Stimulated activated naive CD4-positive, alpha-beta T cell treated with Interleukin-2 at 50 U/mL for 16 hours (primary cell): ENCODE data around the gene TSEN15.
"Not testable (repeated sequence)": the region's sequence is repeated elsewhere in the genome, so short reads cannot be mapped to it uniquely, and the experiment has no call there.

Source experiments
- DNase-seq: peaks from one replicate; lab custom pipeline; 2025; lab: John Stamatoyannopoulos, UW

The TSEN15 gene

DNA sequence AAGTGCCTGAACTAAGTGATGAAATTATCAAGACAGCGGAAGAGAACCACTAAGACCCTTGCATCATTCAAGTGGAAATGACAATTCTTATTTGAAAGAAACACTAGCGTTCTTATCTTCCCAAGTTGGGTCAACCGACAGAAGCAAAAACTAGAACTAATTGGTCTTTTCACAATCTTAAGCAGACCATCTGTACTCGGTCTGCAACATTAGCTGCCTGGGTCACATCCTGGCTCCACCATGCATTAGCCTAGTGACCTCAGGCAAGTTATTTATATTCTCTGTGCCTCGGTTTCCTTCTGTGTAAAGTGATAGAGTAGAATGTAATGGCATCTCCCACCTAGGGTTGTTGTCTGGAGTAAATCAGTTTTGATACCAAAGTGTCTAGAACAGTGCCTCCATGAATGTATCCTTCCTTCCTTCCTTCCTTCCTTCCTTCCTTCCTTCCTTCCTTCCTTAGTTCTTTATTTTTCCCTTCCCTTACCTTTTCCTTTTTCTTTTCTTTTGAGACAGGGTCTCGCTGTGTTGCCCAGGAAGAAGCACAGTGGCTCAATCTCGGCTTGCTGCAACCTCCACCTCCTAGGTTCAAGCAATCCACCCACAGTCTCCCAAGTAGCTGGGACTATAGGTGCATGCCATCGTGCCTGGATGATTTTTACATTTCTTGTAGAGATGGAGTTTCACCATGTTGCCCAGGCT is 20.0 kb upstream of the TSEN15 start:
- DNase-seq = no peak

DNA sequence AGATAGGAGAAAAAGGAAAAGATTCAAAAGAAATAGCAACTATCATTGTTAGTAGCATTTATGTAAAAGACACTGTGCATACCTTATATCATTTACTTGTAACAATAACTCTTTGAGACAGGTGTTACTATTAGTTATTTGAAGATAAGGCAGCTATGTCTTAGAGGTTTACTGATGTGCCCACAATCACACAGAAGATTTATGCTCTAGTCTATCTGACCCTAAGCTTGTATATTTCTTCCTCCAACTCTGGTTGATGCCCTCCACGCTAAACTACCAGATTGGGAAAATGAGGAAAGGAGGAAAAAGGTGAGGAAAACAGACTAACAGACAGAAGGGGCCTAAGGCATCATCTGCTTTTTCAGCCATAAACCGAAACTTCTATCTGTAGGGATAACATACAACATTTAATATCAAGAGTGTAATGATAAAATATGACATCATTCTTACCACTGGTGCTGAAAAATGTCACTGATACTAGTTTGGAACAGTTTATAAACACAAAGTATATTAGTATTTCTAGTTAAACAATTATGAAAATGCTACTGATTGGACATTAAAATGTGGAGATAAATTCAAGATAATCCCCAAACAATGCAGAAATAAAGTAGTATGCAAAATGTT is 19.1 kb upstream of the TSEN15 start:
- DNase-seq = no peak

DNA sequence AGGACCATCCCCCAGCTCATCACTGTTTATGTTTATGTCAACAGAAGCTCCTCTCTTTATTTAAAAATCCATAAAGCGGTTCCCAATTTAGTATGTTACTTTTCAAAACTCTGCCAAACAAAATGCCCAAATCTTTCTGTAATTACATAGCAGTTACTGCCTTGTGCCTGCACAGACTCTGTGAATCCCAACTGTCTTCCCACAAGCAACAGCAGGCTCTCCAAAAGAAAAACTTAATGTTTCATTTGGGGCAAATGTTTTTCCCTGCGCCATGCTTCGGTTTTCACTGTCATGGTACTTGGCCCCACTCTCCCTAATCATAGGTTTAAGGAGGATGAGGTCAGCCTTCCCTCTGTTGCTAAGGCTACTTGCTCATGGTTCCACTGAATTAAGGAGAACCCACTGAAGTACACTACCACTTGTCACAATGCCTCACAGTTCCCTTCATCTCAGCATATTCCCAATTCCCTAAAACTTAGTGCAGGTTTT is 18.6 kb upstream of the TSEN15 start:
- DNase-seq = no peak

DNA sequence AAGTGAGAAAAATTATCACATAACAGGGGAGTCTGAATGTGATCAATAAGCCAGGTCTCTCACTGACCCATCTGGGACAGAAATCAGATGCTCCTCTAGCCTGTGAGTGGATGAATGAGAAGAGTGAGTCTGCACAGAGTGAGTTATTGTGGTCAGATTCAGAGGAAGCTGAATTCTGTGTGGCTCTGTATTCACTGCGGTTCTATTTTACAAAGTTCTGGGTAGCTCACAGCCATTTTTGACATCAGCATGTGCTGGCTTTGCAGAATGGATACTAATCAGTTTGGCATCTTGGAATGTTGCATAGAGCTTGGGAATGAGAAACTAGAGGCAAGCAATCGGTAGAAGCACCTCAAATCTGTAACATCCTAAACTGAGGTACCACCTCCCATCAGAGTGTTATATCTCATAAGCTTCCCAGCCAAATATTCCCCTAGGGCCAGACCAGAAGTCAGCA is 17.8 kb upstream of the TSEN15 start:
- no peak for DNase-seq

DNA sequence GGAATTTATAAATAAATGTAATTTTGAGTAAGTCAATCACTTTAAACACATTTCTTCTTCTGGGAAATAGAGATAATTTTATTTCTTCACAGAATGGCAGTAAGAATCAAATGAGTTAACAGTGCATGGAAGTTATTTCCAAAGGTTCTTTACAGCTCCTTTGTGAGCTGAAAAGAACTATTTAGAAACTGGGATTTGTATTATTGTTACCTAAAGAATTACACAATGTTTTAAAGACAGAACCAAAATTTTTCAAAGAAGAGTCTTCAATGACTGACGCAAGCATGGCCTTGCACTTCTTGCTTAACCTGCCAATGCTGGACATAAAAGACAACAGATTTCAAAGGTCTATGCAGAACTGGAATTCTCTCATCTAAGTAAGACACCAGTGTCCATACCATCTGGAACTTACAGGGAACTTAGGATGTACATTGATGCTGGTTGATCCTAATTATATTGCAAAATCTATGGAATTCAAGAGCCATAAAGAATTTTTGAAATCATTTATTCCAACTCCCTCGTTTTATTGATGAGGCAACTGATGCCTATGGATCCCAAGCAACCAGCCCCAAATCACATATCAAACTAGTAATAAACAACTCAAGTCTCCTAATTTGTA is 16.7 kb upstream of the TSEN15 start:
- no peak for DNase-seq

DNA sequence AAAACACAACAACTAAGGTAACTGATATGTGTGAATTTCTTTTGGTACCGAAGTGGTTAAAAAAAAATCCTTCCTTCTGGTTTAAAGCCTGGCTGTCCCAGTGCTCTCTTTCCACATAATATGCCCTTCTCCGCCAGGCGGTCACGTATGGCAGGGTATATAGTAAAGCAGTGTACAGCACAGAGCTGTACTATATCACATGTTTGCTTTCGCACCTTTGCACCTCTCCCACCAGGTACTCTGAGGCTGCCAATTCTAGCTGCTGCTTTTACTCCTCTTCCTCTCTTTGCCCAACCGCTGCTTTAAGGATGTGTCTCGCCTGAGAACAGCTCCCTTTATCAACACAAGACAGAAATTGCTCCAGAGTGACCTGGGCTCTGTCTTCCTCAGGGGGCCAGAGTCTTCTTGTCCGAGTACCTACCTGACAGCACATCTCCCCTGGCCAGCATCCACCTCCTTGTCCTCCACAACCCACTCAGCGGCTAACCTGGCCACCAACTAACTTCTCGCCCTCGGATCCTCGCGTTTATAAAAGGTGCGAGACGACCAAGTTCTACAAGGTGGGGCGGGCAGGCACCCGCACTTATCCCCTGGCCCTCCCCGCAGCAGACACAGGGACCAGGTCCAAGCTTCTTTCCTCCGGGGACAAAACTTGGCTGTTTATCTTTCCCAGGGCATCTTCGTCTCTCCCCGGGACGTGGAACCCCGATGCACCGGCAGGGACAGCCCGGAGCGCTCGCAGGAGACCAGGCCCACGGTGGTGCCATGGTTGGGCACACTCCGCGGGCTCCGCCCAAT is 15.6 kb upstream of the TSEN15 start:
- DNase-seq = no peak

DNA sequence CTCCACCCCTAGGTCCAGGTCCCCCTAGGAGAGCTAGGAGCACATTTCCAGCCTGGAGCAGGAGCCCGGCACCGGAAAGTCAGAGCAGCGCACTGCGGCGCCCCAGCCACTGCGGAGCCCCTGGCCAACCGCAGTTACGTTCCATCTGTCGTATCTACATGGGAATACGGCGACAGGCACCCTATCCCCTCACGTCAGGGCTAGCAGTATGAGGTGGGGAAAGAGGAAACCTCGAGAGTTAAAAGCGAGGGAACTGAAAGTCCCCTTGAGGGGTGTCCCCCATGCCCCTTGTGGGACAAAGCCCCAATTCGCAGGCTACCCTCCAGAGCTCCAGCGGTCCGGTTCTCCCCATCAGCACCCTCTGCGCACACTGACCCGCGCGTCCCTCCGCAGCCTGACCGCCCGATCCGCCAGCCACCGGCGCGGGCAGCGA is 15.0 kb upstream of the TSEN15 start:
- DNase-seq = no peak

DNA sequence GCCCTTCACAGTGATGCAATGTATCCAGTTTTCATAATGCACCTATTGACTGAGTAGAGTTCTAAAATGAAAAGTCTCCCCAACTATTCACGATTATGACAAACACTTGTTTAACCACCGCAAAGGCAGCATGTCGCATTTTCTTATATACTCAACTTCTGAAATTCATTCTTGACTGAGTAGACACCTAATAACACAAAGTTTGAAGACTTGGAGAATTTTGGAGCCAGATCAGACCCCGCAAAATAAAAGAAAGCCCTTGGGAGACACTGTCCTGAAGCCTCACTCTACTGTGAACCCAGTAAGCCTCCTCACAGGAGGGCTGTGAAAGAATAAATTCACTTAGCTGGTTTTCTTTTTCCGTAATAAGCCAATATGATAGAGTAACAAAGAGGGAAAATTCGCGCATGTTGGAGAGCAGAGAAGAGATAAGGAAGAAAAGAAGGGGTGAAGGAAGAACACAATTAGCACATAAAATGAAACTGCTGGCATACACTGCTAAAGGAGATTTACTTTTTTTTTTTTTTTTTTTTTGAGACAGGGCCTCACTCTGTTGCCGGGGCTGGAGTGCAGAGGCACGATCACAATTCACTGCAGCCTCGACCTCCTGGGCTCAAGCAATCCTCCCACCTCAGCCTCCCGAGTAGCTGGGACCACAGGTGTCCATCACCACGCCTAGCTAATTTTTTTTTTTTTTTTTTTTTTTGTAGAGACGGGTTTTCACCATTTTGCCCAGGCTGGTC is 13.5 kb upstream of the TSEN15 start:
- no peak for DNase-seq

DNA sequence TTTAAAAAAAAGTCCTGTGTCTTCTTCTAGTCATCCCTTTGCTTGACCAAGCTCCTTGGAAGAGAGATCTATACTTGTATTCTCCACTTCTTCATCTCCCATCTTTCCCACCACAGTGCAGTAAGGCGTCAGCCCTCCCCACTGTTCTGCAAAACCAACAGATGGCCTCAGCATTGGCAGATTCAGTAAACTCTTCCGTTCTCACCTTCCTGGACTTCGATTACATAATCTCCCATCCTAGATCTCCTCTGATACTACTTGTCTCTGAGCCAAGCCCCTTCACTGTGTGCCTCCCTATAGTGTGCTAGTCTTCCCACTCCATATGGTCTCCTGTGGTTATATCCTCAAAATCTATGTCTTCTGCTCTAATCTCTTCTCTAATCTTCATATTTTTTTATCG is 12.4 kb upstream of the TSEN15 start:
- DNase-seq = no peak

DNA sequence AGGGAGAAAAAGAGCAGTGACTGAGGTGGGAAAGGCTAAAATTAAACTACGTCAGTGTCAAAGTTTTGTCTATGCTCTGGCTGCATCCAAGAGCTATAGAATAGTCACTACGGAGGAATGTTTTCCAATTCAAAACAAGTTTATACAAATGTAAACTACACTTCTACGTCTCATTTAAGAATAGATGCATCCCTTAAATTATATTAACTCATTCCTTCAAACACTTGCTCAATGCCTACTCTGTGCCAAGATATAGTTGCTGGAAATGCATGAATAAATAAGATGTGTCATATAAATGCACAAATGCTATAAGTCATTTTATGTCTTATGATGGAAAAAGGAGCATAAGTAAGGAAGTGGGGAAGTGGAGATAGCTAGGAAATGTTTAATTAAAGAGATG is 9.8 kb upstream of the TSEN15 start:
- DNase-seq = no peak

DNA sequence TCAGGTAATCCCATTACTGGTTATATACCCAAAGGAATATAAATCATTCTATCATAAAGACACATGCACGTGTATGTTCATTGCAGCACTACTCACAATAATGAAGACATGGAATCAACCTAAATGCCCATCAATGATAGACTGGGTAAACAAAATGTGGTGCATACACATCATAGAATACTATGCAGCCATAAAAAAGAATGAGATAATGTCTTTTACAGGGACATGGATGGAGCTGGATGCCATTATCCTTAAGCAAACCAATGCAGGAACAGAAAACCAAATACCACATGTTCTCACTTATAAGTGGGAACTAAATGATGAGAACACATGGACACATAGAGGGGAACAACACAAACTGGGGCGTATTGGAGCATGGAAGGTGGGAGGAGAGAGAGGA is 8.2 kb upstream of the TSEN15 start:
- not testable (repeated sequence) for DNase-seq

DNA sequence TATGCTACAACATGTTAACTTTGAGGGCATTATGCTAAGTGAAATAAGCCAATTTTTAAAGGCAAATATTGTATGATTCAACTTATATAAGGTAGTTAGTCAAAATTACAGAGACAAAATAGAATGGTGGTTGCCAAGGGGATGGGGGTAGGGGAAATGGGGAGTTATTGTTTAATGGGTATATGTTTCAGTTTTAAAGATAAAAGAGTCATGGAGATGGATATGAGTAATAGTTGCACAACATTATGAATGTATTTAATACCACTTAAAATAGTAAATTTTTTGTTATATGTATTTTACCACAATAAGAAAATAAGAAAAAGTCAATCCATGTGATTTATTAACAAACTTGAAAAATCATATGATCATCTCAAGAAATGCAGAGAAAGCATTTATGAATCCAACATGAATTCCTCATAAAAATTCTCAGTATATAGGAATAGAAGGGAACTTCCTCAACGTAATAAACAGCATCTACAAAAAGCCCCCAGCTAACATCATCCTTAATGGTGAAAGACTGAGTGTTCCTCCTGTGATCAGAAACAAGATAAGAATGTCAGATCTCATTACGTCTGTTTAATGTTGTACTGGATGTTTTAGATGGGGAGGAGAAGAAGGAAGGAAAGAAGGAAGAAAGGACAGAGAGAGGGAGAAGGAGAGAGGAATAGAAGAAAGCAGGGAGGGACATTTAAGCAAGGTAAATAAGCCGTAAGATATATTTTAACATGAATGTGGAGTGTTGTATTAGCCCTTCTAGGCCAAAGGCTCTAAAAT is 6.7 kb upstream of the TSEN15 start:
- no peak for DNase-seq

DNA sequence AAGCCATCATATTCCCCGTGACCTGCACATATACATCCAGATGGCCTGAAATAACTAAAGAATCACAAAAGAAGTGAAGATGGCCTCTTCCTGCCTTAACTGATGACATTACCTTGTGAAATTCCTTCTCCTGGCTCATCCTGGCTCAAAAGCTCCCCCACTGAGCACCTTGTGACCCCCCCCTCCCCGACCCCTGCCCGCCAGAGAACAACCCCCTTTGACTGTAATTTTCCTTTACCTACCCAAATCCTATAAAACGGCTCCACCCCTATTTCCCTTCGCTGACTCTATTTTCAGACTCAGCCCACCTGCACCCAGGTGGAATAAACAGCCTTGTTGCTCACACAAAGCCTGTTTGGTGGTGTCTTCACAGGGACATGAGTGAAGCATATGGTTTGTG is 4.0 kb upstream of the TSEN15 start:
- DNase-seq = not testable (repeated sequence)

DNA sequence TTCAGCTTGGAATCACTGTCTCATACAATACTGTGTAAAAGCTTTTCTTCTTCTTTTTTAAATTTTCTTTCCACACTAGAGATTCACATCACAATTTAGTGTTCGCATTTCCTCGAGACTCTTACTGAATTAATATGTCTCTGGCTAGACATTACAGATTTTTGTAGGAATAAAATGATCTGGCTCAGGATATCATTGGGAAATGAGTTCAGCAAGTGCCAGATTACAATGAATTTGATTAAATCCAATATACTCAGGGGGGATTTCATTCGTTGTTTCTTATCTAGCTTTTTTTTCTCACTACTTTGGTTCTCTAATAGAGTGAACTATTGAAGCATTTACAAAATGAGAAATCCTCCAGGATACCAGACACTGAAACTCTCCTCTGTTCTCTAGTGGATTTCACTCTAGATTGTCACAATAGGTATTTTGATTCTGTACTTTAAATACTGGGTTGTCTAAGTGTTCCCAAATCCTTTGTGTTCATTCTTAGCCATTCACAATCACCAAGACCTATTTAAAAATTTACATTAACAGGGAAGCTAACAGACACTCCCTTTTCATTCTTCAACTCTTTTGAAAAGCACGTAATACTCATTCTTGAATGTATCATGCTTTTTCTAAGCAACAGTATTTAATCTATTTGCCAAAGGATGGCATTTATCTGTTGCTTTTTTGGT is 2.8 kb upstream of the TSEN15 start:
- DNase-seq = no peak

DNA sequence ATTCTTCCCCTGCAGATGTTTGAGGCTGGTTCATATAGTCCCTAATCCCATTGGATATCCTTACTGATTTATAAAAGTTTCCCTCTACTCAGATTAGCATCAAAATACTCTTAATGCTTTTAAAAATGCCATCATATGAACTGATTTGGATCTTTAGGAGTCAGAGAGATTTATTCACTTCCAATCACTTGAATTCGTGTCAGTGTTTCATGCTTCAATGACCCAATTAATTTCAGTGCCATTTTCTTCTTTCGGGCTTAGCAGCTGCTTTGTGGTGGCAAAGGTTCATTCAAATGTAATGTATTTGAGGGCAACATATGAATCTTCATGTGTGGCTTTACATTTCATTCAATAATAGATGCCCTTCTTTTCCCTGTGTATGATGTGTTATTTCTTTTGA is 2.2 kb upstream of the TSEN15 start:
- DNase-seq = no peak

DNA sequence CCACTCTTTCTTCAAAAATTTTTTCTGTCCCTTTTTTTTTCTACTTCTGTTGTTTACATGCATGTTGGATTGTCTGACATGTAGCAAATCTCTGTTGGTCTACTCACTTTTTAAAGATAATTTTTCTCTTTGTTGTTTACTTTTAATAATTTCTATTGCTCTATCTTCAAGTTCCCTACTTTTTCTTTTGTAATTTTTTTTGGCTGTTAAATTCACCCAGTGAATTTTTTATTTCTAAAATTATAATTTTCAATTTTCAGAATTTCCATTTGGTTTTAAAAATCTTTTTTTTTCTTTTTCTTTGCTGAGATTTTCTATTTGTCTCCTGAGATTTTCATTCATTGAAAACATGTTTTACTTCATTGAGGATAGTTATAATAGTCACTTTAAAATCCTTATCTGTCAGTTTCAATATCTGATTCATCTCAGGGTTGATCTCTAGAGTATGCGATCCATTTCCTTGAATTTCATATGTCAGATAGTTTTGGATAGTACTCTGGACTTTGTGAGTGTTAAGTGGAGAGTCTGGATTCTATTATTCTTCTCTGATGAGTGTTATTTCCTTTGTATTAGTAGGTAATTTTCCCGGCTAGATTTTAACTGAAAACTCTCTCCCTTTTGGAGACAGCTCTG is 1.6 kb upstream of the TSEN15 start:
- DNase-seq = no peak

DNA sequence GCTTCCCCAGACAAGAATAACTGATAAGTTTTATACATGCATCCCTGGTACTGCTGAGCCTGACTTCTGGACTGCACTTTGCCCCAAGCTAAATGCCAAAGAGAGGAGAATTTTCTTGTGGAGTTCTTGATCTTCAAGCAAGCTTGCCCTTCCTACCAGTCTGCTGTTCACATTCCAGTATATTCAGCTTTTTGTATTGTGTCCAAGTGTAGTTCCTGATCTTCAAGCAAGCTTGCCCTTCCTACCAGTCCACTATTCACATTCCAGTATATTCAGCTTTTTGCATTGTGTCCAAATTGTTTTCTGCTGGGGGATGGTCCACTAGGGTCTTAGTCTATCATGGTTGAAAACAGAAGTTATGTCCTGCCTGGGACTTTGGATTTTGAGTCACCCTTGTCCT is 894 bp upstream of the TSEN15 start:
- DNase-seq = no peak

DNA sequence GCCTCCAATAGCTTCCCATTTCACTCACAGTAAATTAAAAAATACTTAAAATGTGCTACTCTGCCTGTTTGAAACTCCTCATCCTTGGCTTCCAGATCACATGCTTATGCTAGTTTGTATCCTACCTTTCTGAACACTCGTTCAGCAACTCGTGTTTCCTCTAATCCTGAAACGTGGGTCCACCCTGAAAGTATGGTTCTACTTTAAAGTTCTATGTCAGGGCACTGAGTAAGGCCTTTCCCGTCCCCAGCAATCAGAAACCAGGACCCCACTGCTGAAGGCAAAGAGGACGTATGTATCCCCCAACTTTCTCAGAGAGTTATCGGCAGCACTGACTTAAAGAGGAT is 419 bp upstream of the TSEN15 start:
- no peak for DNase-seq

DNA sequence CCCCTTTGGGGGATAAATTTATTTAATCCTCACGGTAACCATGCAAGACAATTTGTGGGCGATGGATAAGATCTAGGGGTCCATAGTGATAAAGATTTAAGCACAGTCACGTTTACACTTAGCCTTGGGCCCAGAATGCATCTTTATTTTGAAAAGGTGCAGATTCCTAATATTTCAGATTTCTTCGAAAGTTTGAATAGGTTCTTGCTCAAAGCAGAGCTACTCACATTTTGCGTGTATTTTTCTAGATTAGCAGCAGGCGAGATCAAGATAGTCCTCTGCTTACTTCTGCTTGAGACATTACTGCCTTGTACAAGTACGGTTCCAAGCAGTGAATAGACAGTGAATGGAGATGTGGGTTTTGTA is 647 bp downstream of the TSEN15 start:
- no peak for DNase-seq

DNA sequence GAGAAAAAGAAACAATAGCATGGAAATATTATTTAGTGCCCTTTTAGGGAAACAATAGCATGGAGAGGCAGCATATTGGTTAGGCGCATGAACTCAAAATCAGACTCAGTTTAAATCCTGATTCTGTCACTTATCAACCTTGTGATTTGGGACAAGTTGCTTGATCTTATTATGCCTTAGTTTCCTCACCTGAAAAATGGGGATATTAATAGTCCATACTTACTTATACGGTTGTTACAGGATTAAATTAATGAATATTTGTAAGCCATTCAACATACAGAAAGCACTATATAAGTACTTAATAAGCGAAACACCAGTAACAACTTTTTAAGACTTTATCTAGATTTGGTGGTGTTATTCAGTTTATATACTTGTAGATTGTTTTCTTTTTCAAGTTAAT is 1.2 kb downstream of the TSEN15 start:
- DNase-seq = no peak
